ENCODE results near the gene IL1A. TPM values are rescaled to one million over a fixed set of nuclear protein-coding genes. Genes with fewer than 3 reads are reported as not detected.

Gene IL1A
- total RNA-seq, 1 donor from 2014 or later, result 3.2 TPM

GRCh38 chr2:112832841-112833638 lies 48.7 kb upstream of the IL1A start:
- no peak overlapping the region for H3K27ac Mint-ChIP-seq
- H2AFZ ChIP-seq (replicated peaks), result no peak overlapping the region

DNA sequence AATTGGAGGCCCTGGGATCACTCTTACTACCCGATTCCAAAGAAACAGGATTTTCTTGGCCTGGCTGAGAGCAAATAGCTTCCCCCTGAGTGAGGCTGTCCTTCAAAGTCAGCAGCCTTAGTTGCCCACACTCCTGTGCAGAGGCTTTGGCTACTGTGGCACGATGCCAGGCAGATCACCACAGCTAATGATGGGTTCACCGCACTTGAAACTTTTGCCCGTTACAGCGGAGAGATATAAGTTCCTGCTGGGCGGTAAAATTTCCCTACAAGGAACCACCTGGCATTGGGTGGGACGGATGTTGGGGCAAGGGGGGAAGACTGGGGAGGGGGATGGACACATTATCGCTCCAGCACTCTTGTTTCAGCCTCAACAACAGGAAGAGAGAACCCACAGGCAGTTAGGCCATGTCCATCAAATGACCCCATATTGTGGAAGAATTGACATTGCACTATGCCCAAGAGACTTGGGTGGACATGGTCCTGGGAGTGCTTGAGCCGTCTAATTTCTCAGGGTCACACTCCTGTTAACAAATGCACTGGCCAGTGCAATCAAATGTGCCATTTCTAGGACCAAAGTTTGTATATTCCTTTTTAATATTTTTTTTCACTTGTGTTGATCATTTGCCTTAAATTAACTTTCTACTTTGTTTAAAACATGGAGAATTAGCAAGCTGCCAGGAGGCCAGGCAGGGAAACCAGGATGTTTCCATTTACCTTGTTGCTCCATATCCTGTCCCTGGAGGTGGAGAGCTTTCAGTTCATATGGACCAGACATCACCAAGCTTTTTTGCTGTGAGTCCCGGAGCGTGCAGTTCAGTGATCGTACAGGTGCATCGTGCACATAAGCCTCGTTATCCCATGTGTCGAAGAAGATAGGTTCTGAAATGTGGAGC lies 47.9 kb upstream of the IL1A start:
- no peaks in the 10 kb centered on the region for H3K9me3 Mint-ChIP-seq
- H3K27me3 ChIP-seq, result no peaks in the 10 kb centered on the region
- peaks cover 4% of the 10 kb centered on the region for H3K4me1 Mint-ChIP-seq
- H3K9me3 ChIP-seq (ENCODE audit: low read depth), result no peaks in the 10 kb centered on the region
- no peak for TF ChIP-seq EZH2phosphoT487 (IDR thresholded peaks at IDR 0.05)
- no peak for TF ChIP-seq EZH2 (IDR thresholded peaks at IDR 0.05)
- no peak overlapping the region for H2AFZ ChIP-seq (replicated peaks)
- H4K20me1 ChIP-seq (ENCODE audit: low read depth), result no peaks in the 10 kb centered on the region
- peaks cover 4% of the 10 kb centered on the region for H3K4me1 ChIP-seq
- no peak overlapping the region for H3K9ac ChIP-seq
- H3K36me3 Mint-ChIP-seq, result no peaks in the 10 kb centered on the region
- no peak overlapping the region for H3K27ac ChIP-seq
- H3K79me2 ChIP-seq (ENCODE audit: low read depth), result no peaks in the 10 kb centered on the region
- H3K4me3 Mint-ChIP-seq, result no peak overlapping the region
- no peaks in the 10 kb centered on the region for H3F3A ChIP-seq (ENCODE audit: low read depth)
- H3K27me3 Mint-ChIP-seq (ENCODE audit: insufficient read depth, low read depth), result peaks cover 2% of the 10 kb centered on the region
- no peaks in the 10 kb centered on the region for H3K36me3 ChIP-seq
- H3K4me2 ChIP-seq, result no peak overlapping the region
- no peak overlapping the region for H3K4me3 ChIP-seq
- no peak for DNase-seq (ENCODE audit: low spot score)
- H3K27ac Mint-ChIP-seq, result no peak overlapping the region

More at GRCh38 chr2:112832841-112833638, 48.7 kb upstream of the IL1A start:
- H3K4me2 ChIP-seq, result no peak overlapping the region
- Mint-ChIP-seq H3K4me3 (no peak overlapping the region), H3K4me1 (peaks cover 4% of the 10 kb centered on the region), H3K27me3 (ENCODE audit: insufficient read depth, low read depth) (peaks cover 2% of the 10 kb centered on the region), H3K9me3 (no peaks in the 10 kb centered on the region), H3K36me3 (no peaks in the 10 kb centered on the region)
- H3K27ac ChIP-seq, result no peak overlapping the region
- TF ChIP-seq EZH2phosphoT487 (IDR thresholded peaks at IDR 0.05) (no peak), EZH2 (IDR thresholded peaks at IDR 0.05) (no peak)
- TF ChIP-seq, protein P1, sequence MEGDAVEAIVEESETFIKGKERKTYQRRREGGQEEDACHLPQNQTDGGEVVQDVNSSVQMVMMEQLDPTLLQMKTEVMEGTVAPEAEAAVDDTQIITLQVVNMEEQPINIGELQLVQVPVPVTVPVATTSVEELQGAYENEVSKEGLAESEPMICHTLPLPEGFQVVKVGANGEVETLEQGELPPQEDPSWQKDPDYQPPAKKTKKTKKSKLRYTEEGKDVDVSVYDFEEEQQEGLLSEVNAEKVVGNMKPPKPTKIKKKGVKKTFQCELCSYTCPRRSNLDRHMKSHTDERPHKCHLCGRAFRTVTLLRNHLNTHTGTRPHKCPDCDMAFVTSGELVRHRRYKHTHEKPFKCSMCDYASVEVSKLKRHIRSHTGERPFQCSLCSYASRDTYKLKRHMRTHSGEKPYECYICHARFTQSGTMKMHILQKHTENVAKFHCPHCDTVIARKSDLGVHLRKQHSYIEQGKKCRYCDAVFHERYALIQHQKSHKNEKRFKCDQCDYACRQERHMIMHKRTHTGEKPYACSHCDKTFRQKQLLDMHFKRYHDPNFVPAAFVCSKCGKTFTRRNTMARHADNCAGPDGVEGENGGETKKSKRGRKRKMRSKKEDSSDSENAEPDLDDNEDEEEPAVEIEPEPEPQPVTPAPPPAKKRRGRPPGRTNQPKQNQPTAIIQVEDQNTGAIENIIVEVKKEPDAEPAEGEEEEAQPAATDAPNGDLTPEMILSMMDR (IDR thresholded peaks at IDR 0.05), result no peak
- peaks cover 4% of the 10 kb centered on the region for H3K4me1 ChIP-seq
- no peaks in the 10 kb centered on the region for H3F3A ChIP-seq (ENCODE audit: low read depth)
- no peaks in the 10 kb centered on the region for H3K79me2 ChIP-seq (ENCODE audit: low read depth)
- H3K9ac ChIP-seq, result no peak overlapping the region
- no peak for DNase-seq (ENCODE audit: low spot score)
- no peaks in the 10 kb centered on the region for H3K36me3 ChIP-seq
- no peaks in the 10 kb centered on the region for H3K9me3 ChIP-seq (ENCODE audit: low read depth)
- no peaks in the 10 kb centered on the region for H3K27me3 ChIP-seq
- no peaks in the 10 kb centered on the region for H4K20me1 ChIP-seq (ENCODE audit: low read depth)
- H3K4me3 ChIP-seq, result no peak overlapping the region

- H3K27ac ChIP-seq, result no peak overlapping the region
- no peak overlapping the region for H2AFZ ChIP-seq (replicated peaks)
- no peak overlapping the region for H3K4me2 ChIP-seq
- H3K27ac Mint-ChIP-seq, result no peak overlapping the region
- DNase-seq (ENCODE audit: low spot score), result no peak
- no peaks in the 10 kb centered on the region for H3K9me3 Mint-ChIP-seq
- TF ChIP-seq EZH2phosphoT487 (IDR thresholded peaks at IDR 0.05) (no peak), EZH2 (IDR thresholded peaks at IDR 0.05) (no peak)
- TF ChIP-seq, protein P1 (IDR thresholded peaks at IDR 0.05), result no peak
- no peaks in the 10 kb centered on the region for H3K9me3 ChIP-seq (ENCODE audit: low read depth)
- H3K27me3 Mint-ChIP-seq (ENCODE audit: insufficient read depth, low read depth), result peaks cover 2% of the 10 kb centered on the region
- no peaks in the 10 kb centered on the region for H3K79me2 ChIP-seq (ENCODE audit: low read depth)
- peaks cover 4% of the 10 kb centered on the region for H3K4me1 Mint-ChIP-seq
- no peak overlapping the region for H3K4me3 Mint-ChIP-seq
- H3K36me3 Mint-ChIP-seq, result no peaks in the 10 kb centered on the region
- no peak overlapping the region for H3K9ac ChIP-seq
- peaks cover 4% of the 10 kb centered on the region for H3K4me1 ChIP-seq
- H4K20me1 ChIP-seq (ENCODE audit: low read depth), result no peaks in the 10 kb centered on the region
- H3K36me3 ChIP-seq, result no peaks in the 10 kb centered on the region
- H3K4me3 ChIP-seq, result no peak overlapping the region
- no peaks in the 10 kb centered on the region for H3K27me3 ChIP-seq
- no peaks in the 10 kb centered on the region for H3F3A ChIP-seq (ENCODE audit: low read depth)
These were observed 47.2 kb upstream of the IL1A start for GRCh38 chr2:112831513-112831845.
